CD4-positive, alpha-beta T cell treated with Interleukin-21 for 1 hour (primary cell): ENCODE measurements around the gene CNTNAP5.
A peak's percentile ranks its signal among the peaks of the same experiment; 100 is the strongest.

Experiments
- DNase-seq: peaks from one replicate; pipeline ENCODE4 v3.0.0-alpha.2; 2020

CNTNAP5 gene

DNA sequence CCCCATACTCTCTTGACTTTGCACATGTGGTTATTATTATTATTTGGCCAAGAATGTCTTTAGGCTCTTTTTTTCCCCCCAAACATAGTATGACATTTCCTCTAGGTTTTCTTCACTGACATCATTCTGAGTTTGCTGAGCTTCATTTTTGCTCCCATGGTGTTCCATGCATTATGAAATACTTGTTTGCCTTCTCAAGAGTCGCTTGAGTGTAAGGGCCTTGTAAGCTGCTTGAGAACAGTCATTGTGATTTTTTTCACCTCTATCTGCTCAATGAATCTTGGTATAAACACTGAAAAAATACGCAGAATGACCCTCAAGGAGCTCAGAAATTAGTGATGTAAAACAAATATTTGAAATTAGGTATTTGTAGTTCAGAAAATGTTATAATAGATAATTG lies 688.9 kb downstream of the CNTNAP5 start:
- no peak for DNase-seq

DNA sequence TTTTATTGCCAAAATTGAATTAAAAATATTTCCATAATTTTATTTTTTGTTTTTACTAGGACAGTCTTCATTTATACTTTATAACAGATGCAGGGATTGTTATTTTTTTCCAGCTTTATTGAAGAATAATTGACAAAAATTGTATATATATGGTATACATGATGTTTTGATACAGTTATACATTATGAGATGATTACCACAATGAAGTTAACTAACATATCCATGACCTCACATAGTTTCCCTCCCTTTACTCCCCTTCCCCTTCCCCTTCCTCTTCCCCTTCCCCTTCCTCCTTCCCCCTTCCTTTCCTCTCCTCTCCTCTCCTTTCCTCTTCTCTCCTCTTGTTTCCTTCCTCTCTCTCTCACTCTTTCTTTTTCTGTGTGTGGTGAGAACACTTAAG lies 700.1 kb downstream of the CNTNAP5 start:
- no peak for DNase-seq

DNA sequence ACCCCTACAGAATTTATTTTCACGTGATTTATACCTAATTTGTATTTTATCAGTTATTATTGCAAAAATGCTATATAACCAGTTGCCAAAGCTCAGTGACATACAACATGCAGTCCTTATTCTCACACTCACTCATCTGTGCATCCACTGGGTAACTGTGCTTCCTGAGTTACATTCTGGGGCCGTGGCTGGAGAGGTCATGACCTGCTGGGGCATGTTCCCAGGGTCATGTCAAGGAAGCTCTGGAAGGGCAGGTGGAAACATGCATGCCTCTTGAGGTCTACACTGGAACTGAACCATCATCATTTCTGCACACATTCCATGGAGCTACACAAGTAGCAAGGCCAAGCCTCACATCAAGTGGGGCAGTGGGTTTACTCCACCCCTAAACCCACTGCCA lies 715.5 kb downstream of the CNTNAP5 start:
- no peak for DNase-seq

DNA sequence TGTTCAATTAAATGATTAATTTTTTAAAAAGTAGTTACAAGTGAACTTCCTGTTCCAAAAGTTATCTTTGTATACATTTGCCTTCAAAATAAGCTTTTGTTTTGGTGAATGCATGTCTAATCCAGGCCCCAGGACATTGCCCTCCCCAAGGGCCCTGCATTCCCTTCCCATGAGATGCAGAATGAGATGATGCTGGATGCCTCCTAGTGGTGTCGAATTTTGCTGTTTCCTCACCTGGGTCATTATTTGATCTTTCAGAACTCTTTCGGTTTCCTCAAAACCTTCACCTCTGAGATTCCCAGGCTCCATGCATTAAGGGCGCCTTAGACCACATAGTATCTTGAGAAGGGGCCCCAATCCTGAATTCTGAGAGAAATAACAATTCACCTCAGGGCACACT lies 728.8 kb downstream of the CNTNAP5 start:
- no peak for DNase-seq

DNA sequence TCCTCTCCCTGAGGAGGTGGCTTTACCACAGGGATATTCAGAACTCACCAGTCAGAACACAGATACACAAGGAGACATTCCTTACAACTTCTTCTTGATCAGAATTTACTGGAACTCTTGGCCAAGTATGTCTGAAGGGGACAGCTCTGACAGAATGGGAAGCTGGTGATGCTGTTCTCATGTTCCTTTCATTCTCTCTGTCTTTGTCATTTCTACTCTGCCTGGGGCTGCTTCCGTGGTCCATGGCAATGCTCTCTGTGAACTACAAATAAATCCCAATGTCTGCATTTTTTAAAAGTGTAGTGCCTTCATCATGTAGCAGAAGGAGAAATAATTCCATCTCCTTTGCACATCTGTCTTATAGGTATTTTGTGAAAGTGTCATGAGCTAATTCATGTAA lies 730.3 kb downstream of the CNTNAP5 start:
- DNase-seq: no peak

DNA sequence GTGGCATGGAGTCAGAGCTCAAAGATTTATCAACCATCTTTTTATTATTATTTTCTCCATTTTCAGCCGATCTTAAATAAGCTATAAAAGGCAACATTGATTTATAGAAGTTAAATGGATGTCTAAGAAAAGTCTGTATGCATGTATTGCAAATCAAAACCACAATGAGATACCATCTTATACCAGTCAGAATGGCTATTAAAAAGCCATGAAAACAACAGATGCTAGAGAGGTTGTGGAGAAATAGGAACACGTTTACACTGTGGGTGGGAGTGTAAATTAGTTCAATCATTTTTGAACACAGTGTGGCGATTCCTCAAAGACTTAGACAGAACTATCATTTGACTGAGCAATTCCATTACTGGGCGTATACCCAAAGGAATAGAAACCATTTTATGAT lies 731.0 kb downstream of the CNTNAP5 start:
- no peak for DNase-seq

DNA sequence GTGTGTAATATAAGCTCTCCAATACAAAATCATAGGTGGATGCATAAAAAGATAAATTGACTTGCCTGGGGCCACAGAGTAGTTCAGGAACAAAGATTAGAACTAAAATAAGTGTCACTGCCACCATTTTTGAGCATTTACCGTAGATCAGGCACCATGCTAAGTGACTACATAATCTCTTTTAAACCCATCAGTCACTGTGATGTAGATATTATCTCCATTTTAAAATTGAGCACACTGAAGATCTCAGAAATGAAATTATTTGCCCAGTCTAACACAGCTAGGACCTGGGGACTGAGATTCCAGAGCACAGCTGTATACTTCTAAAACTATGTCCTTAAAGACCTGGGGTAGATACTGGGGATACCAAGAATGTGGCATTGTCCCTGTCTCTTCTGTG lies 737.3 kb downstream of the CNTNAP5 start:
- no peak for DNase-seq

DNA sequence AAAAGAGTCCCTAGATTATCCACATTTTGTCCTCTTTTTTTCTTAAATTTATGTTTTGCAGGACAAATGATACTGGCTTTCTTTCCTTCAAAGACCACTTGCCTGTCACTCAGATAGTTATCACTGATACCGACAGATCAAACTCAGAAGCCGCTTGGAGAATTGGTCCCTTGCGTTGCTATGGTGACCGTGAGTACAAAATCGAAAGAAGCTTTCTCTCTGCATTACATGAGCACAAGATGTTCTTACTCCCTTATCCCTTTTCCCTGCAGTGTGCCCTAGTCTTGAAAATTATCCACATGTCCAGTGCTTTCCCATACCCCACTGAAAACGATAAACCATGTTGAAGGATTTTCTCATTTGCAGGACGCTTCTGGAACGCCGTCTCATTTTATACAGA lies 738.5 kb downstream of the CNTNAP5 start:
- no peak for DNase-seq

DNA sequence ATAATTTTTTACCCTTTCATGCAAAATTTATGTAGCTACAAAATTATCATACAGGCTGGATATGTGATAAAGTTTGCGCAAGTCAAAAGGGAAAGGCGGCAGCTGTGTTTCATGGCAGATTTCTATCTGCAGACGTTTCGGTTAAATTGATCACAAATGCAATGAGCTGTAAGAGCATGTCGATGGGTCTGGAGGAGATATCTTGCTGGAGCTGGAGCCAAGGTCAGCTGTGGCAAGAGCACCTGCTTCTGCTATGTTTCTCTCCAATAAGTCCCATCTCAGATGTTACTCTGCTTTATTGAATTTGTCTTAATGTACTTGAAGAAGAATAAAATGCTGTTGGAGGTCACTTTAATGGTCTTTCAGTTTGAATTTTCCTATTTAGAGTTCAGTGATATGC lies 749.7 kb downstream of the CNTNAP5 start:
- no peak for DNase-seq

DNA sequence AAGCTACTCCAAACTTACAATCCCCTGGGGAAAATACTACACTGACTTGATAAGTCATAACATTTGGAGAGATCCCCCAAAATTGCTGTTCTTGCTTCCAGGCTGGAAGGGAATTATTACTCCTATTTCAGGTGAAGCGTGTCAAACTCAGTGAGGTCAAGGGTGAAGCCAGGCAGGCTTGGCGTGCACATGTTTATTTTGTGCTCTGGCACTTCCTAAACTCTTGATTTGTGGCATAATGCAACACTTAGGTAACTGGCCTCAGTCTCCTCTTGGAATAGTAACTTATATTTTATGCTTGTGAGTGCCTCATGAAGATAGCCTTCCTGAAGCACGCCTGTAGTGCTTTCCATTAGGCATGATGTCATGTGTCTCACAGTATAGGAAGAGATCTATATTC lies 751.2 kb downstream of the CNTNAP5 start:
- no peak for DNase-seq

DNA sequence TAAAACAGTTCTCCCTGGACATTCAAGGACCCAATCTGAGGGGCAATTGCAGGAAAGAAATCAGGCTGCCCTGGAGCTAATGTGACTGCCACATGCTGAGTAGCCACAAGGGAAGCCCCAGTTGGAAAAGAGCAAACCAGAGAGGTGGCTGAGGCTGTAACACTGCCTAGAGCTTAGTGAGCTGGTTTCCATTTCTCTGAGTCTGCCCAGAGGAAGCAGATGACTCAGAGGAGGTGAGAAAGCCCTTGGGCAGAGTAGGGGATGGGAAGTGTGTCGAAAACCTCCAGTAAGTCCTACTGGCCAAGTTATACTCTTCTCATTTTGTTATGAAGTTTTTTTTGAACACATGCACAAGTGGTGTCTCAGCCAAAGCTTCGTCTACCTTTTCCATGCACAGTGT lies 753.0 kb downstream of the CNTNAP5 start:
- DNase-seq: no peak

DNA sequence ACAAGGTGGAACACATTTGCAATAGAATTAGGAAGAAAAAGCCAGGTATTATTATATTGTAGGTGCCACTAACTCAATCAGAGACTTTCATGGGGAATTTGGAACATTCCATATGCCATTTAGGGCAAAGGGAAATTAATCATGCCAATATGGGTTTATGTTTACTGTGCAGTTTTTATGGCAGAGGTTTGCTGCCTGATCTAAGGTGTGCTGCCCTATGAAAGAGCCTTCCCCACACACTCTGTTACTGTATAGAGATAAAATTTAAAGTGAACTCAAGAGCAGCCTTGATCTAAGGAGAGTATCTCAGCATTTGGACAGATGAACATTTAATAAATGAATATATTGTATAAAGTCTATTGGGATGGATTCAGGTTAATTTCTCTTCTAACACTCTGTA lies 771.6 kb downstream of the CNTNAP5 start:
- DNase-seq: no peak

DNA sequence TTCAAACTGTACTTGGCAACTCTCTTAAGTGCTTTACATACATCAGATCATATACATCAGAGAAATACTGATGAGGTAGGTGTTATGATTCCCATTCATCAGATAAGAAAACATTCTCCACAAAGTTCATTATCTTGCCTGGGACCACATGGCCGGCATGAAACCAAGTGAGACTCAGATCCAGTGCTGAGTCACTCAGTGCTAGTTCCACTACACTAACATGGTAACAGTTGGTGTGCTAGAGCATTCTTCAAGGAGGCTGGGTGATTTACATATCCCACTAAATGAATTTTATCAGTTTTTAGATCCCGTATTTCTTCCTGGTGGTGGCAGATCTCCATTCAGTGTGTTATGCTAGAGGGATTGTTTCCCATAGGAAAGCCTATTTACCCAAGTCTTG lies 772.0 kb downstream of the CNTNAP5 start:
- DNase-seq: no peak

DNA sequence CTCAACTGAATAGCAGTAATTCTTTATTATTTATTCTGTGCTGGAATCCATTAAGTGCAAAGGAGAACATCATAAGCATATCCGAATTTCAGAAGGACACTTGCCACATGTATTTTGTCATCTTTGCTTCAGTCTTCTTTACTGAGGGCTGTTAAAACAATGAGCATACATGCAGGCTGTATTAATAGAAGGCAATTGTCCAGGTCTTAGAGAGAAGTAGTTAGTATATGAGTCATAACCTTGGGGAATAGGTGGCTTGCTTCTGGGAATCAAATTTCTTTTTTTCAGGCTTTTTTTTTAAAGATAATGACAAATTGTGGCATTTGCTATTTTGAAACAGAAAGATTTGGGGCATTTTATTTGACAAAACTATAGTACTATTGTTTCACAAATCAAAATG lies 773.5 kb downstream of the CNTNAP5 start:
- DNase-seq: no peak

DNA sequence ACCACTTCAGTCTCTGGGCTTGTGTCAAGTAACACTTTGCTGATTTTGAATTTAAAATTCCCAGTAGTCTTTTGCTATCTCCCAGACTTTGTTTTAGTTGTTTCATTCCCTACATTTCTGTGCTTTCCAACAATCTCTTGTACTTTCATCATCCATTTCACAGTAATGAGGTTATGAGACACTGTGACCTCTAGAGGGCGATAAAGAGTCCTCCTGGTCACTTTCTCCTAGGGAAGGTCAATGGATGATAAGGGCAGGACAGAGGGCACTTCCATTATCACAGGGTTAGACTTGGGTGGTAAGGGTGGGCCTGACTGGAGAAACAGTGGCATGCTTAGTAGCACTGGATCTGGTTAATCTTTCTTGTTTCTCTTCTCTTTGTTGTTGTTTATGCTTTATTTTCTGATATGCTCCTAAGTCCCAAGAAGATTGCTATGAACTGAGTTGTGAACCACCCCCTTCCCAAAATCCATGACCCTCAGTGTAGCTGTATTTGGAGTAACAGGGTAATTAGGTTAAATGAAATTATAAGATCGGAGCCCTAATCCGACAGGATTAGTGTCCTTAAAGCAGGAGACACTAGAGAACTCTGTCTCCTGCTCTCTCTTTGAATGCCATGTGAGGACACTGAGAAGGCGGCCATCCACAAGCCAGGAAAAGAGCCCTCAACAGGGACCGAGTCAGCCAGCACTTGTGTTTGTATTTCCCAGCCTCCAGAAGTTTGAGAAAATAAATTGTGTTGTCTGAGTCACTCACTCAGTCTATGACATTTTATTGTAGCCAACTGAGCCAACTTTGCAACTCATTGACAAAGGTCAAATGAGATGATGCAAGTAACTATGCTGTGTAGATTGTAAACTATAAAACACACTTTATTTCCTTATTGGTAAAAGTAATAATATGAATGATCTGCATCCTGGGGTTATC lies 779.2 kb downstream of the CNTNAP5 start:
- peak; percentile 1 for DNase-seq

DNA sequence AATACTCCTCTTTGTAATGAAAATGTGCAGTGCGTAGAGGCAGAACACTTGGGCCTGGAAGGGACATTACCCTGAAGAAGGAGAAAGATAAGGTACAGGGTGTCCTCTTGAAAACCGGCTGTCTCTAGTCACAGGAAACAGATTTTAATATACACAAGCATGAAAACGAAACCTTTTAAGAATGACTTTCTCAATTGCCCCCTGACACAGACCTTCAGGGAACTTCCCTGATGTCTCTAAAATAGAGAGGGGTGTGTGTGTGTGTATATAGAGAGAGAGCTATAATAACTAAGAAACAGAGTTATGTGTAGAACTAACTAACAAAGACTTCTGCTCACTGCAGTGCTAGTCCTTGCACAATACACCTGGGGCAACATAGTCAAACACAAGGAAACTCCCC lies 780.0 kb downstream of the CNTNAP5 start:
- no peak for DNase-seq

DNA sequence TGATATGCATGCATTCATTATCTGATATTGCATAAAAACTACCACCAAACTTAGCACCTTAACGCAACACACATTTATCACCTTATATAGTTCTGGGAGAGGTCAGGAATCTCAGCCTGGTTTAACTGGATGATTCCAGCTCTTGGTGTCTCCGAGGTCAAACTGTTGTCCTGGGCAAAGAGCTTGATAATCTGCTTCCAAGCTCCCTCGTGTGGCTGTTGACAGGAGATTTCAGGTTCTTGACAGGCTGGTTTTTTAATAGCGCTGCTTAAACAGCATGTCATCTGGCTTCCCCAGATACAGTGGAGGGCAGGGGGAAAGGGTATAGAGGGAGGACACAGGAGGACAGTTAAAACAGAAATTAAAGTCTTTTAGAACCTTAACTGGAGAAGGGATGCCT lies 785.0 kb downstream of the CNTNAP5 start:
- DNase-seq: no peak

DNA sequence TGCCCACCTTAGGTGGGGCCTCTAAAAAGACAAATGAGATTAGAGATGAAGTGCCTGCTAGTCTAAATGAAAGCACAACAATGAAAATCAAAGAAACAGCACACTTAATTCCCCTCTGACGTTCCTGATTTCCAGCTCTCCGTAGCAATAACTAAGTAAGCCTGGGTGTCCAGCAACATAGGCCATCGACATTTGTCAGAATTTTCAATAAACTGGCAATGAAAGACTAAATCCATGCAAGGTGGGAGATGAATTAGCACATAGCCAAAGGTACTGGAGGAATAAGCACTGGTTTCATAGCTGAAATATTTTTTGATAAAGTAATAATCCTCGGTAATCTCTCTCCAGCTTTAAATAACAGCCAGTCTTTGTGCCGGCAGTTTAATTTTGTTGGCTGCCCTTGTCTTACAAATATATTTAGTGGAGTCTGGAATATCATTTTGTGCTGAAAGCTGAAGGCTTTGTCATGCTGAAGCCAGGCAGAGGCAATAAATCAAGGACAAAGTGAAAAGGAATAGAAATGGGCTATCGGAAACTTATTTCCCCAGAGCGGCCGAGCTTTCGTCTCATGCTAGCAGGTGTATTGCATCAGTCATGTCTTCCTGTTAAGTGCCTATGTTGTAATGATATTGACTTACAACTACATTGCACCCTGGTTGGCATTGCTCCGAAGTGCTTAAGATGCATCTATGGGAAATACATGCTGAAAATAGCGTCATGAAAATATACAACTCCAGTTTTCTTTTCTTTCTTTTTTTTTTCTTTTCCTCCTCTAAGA lies 790.1 kb downstream of the CNTNAP5 start:
- no peak for DNase-seq

DNA sequence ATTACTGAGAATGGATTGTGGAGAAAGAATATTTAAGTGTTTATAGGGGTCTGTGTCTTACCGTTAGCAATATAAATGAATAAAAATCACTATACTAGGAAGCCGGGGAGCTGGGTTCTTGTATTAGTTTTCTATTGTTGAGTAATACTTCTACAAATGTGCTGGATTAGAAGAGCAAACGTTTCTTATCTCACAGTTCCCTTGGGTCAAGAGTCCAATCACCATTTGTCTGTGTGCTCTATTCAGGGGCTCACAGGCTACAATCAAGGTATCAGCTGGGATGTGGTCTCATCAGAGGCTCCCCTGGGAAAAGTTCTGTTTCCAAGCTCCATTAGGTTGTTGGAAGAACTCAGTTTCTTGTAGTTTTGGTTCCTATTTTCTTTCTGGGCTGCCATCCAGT lies 790.9 kb downstream of the CNTNAP5 start:
- DNase-seq: no peak

DNA sequence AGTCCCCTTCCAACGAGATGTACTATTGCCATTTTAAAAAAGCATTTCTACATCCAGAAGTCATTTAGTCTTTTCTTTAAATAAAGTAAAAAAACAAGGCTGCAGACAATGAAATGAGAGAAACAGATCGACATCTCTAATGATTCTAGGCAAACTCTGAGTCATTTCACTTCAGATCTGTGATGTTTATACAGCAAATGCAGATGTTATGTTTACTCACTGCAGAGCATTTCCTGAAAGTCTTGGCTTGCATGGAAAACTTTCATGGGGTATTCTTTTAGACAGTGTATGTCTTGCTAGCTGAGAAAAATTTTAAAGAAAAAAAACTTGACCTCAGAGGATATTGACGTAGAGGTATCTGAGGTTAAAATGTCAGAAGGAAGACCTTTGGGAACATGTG lies 797.4 kb downstream of the CNTNAP5 start:
- DNase-seq: no peak

DNA sequence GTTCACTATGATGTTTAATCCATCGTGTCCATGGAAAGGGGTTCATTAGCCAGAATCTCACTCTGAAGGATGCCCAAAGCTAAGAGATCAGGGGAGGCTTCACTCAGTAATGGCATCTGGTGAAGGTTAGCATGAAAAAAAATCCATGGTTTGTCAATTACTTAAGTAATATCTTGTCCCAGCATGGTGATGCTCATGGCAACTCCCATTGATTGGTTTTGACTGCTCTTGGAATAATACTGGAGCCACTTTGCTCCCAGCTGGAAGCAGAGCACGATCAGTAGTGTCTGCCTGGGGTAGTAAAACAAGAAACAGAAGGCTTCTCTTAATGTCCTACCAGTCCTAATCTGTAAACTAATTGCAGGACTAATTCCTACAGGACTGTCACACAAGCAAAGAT lies 799.4 kb downstream of the CNTNAP5 start:
- DNase-seq: no peak

DNA sequence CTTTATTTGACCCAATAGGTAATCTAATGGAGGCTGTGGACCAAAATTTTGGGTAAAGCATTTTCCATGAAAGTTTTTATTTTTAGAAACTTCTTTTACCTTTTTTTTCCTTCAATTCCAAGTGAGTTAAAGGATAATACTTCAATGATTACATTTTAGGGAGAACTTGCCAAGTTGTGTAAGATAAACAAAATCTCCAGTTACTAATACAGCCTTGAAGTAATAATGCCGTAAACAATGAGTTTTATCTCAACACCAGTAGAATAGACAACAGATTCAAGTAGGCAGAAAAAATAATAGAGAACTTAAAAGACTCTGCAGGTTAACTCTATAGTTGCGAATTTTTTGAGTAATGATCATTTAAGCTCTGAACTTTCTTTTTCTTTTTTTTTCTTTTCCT lies 807.4 kb downstream of the CNTNAP5 start:
- DNase-seq: no peak

DNA sequence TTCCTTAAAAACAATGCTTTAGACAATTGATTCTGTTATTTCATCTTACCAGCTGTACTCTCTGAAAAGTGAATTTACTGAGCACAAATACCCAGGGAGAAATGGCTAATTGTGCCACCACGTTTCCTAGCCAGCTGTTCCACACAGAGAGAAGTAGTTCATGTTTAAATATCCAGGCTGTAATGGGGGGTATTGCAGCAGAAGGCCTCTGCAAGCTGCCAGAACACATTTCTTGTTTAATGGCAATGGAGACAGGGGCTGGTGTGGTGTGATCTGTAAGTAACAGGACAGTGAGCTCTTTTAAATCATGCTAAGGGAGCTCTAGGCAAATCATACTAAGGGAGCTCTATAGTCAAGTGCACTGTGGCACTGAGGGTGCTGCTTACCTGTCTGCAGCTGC lies 809.2 kb downstream of the CNTNAP5 start:
- no peak for DNase-seq

DNA sequence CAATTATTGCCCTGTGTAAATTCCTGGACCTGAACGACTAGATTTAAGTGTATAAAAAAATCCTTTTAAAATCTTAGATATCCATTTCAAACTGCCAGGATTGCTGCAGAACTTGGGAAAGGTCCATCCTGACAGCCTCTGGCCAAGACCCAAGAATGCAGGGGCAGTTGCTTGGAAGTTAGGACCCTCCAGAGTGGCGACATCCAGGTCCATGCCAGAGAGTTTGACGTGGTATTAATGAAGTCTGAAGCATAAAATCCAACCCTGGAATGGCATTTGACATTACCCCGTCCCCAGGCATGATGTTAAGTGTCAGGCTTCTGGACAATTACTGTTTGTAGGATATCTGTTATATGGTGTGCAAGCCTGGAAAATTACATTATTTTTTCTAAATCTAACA lies 810.2 kb downstream of the CNTNAP5 start:
- DNase-seq: no peak
